Measurements from ENCODE around the gene LRRC10. TPM values are rescaled to one million over a fixed set of nuclear protein-coding genes. Genes with fewer than 3 reads are reported as not detected.

Gene LRRC10
- total and polyA plus RNA-seq, 8 donors = 0.09 to 0.14 TPM; not detected in 6

DNA sequence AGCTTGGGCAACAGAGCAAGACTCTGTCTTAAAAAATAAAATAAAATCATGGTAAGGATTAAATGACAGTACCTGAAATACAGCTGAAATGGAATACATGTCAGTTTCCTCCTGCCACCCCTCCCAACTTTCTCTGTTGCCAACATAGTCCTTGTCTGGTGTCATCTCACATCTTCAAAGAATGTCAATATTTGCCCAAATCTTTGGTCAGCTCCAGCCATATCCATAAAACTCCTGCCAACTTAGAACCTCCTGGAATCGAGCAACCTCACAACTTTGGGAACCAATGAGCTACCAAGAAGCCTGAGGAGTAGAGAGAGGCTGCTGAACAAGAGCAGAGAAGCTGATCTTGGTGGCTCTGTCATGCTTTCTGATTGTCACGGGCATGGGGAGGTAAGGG is 10.8 kb upstream of the LRRC10 start:
- ATAC-seq (no peak), DNase-seq (no peak)
- no peaks in the 10 kb centered on the region for H3K9me3 ChIP-seq
- no peaks in the 10 kb centered on the region for H3K27me3 ChIP-seq
- no peak overlapping the region for H3K4me3 ChIP-seq
- TF ChIP-seq, protein P1, sequence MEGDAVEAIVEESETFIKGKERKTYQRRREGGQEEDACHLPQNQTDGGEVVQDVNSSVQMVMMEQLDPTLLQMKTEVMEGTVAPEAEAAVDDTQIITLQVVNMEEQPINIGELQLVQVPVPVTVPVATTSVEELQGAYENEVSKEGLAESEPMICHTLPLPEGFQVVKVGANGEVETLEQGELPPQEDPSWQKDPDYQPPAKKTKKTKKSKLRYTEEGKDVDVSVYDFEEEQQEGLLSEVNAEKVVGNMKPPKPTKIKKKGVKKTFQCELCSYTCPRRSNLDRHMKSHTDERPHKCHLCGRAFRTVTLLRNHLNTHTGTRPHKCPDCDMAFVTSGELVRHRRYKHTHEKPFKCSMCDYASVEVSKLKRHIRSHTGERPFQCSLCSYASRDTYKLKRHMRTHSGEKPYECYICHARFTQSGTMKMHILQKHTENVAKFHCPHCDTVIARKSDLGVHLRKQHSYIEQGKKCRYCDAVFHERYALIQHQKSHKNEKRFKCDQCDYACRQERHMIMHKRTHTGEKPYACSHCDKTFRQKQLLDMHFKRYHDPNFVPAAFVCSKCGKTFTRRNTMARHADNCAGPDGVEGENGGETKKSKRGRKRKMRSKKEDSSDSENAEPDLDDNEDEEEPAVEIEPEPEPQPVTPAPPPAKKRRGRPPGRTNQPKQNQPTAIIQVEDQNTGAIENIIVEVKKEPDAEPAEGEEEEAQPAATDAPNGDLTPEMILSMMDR (IDR thresholded peaks at IDR 0.05) = no peak
- no peak overlapping the region for H3K27ac ChIP-seq
- intact Hi-C loops (cut with DNase I) = no loop called here
- H3K4me1 ChIP-seq = no peaks in the 10 kb centered on the region
- H3K36me3 ChIP-seq = no peaks in the 10 kb centered on the region

DNA sequence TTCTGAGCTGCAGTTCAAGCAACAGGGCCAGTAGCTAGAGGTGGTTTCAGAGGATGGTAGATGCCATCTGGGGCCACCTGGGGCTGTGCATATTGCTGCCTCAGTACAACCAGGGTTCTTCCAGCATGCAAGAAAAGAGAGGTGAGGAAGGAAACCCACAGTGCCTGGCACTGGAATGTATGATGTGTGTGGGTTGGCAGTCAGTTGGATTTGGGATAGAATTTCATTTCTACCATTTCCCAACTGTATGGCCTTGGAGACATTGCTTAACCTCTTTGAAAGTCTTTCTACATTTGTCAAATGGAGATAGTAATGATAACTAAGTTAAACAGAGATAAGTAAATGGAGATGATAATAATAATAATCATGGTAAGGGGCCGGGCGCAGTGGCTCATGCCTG is 10.2 kb upstream of the LRRC10 start:
- Histone ChIP-seq H3K4me1 (no peaks in the 10 kb centered on the region), H3K36me3 (no peaks in the 10 kb centered on the region), H3K27ac (no peak overlapping the region), H3K4me3 (no peak overlapping the region), H3K27me3 (no peaks in the 10 kb centered on the region), H3K9me3 (no peaks in the 10 kb centered on the region)
- DNase-seq (no peak), ATAC-seq (no peak)
- TF ChIP-seq, protein P1 (IDR thresholded peaks at IDR 0.05) = no peak
- intact Hi-C loops (cut with DNase I) = no loop called here

DNA sequence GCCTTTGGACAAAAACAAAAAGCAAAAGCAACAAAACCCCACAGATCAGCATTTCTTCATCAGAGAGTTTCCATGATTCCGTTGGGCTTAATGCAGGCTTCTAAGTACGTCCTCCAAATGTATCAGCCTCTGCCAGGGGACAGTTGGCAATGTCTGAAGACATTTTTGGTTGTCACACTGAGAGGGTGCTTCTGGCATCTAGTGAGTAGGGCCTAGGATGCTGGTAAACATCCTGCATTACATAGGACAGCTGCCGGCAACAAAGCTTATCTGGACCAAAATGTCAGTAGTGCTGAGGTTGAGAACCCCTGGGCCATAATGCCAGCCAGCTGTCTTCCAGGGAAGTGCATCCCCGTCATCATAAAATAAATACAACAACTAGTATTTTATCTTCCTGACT is 9.4 kb upstream of the LRRC10 start:
- ATAC-seq = no peak
- intact Hi-C loops (cut with DNase I) = no loop called here
- no peak for DNase-seq
- TF ChIP-seq, protein P1 (IDR thresholded peaks at IDR 0.05) = no peak
- Histone ChIP-seq H3K36me3 (no peaks in the 10 kb centered on the region), H3K4me3 (no peak overlapping the region), H3K27ac (no peak overlapping the region), H3K4me1 (no peaks in the 10 kb centered on the region), H3K9me3 (no peaks in the 10 kb centered on the region), H3K27me3 (no peaks in the 10 kb centered on the region)

DNA sequence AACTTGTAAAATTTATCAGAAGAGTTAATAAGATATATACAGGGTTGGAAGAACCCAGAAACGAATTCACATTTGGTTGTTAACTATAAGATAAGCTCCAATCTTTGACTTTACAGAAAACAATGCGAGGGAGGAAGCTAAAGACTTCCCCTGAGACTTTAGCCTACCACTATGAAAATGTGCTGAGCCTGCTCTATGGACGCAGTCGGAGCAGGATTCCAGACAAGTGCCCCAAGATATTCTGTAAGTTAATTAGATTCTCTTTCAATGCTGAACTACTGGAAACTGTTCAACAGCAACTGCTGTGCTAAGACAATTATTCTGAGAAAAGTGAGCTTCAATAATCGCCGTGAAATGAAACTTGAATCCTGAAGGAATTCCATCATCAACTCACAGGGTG is 8.3 kb upstream of the LRRC10 start:
- Histone ChIP-seq H3K36me3 (no peaks in the 10 kb centered on the region), H3K4me1 (no peaks in the 10 kb centered on the region), H3K9me3 (no peaks in the 10 kb centered on the region), H3K4me3 (no peak overlapping the region), H3K27ac (no peak overlapping the region), H3K27me3 (no peaks in the 10 kb centered on the region)
- TF ChIP-seq, protein P1 (IDR thresholded peaks at IDR 0.05) = no peak
- no peak for ATAC-seq
- intact Hi-C loops (cut with DNase I) = no loop called here
- no peak for DNase-seq

DNA sequence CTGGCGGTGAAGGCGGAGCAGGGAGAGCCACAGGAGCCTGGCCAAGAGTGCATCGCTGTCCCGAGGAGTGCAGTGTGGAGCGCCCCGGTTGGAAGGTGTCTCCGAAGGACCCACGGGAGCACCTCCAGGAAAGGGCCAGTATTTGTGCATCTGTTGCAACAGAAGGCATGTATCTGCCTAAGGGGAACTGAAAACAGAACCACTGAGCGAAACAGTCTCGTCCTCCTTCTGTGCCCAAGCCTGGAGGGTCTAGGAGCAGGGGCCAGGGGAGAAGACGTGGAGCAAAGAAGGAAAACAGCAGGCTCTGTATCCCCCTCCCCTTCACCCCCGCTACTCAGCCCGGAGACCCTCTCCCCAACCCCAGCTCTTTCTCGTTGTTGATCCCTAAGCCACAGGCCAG is 5.3 kb upstream of the LRRC10 start:
- no peak overlapping the region for H3K27ac ChIP-seq
- H3K27me3 ChIP-seq = no peaks in the 10 kb centered on the region
- no peak overlapping the region for H3K4me3 ChIP-seq
- H3K9me3 ChIP-seq = no peaks in the 10 kb centered on the region
- TF ChIP-seq, protein P1 (IDR thresholded peaks at IDR 0.05) = no peak
- H3K36me3 ChIP-seq = no peaks in the 10 kb centered on the region
- H3K4me1 ChIP-seq = no peaks in the 10 kb centered on the region
- intact Hi-C loops (cut with DNase I) = no loop called here
- no peak for DNase-seq
- no peak for ATAC-seq
